HEK293 (cell line): ENCODE measurements around the gene MTARC2.

Experiments used
- CTCF ChIA-PET: fragments of 350-600 bp; formaldehyde crosslinking; extraction: SDS; loops from one replicate; lab custom pipeline; 2021; ENCODE audit warnings: antibody characterized with exemption; lab: Yijun Ruan, JAX
- POLR2A ChIA-PET: fragments of 300-600 bp; formaldehyde crosslinking; extraction: SDS; loops from one replicate; lab custom pipeline; 2020; ENCODE audit warnings: antibody characterized with exemption, inconsistent platforms; lab: Yijun Ruan, JAX
- H3K27ac ChIP-seq: fragments of 200-500 bp; sonication (Bioruptor generic); 2 replicates; pipeline ENCODE4 v1.5.1; 2014; ENCODE audit warnings: low read depth, low read length, control low read depth, inconsistent platforms; ENCODE audit errors: extremely low read depth
- H3K36me3 ChIP-seq, 2 experiments: fragments of 200-500 bp in 1 of 2; sonication (Bioruptor generic) in 1 of 2; 1 replicate in 1 of 2; 2 replicates in 1 of 2; pipeline ENCODE4 v1.5.1; 2014 to 2017; ENCODE audit warnings: inconsistent platforms in 2 of 2, low read length in 2 of 2; ENCODE audit not compliant: control insufficient read depth in 2 of 2, insufficient read depth in 1 of 2
- H3K4me1 ChIP-seq: fragments of 200-500 bp; sonication (Bioruptor generic); 2 replicates; pipeline ENCODE4 v1.5.1; 2014; ENCODE audit warnings: mild to moderate bottlenecking, low read length, inconsistent platforms; ENCODE audit not compliant: control insufficient read depth, insufficient read depth
- H3K4me3 ChIP-seq: 2 replicates; pipeline ENCODE4 v1.5.1; 2011; ENCODE audit warnings: low read depth, mild to moderate bottlenecking, control low read depth, low read length, moderate library complexity
- H3K9me3 ChIP-seq: fragments of 200-500 bp; sonication (Bioruptor generic); 2 replicates; pipeline ENCODE4 v1.5.1; 2014; ENCODE audit warnings: low read depth, low read length, inconsistent platforms; ENCODE audit not compliant: control insufficient read depth, insufficient read depth
- GLIS1 ChIP-seq: fragments of 450-650 bp; formaldehyde crosslinking; IDR thresholded peaks from 2 replicates; pipeline ENCODE4 v1.5.1; 2016; ENCODE audit warnings: missing biosample characterization, missing genetic modification characterization
- KLF1 ChIP-seq: fragments of 450-650 bp; formaldehyde crosslinking; IDR thresholded peaks from 2 replicates; pipeline ENCODE4 v1.5.1; 2016; ENCODE audit warnings: missing biosample characterization, missing genetic modification characterization
- RBAK ChIP-seq: fragments of 450-650 bp; formaldehyde crosslinking; IDR thresholded peaks from 2 replicates; pipeline ENCODE4 v1.5.1; 2016; ENCODE audit warnings: missing biosample characterization, missing genetic modification characterization
- REPIN1 ChIP-seq: fragments of 450-650 bp; formaldehyde crosslinking; IDR thresholded peaks from 2 replicates; pipeline ENCODE4 v1.5.1; 2017; ENCODE audit warnings: missing biosample characterization, missing genetic modification characterization, low read depth
- SCRT1 ChIP-seq: fragments of 450-650 bp; formaldehyde crosslinking; IDR thresholded peaks from 2 replicates; pipeline ENCODE4 v1.5.1; 2016; ENCODE audit warnings: missing biosample characterization, missing genetic modification characterization, borderline replicate concordance
- SP2 ChIP-seq: fragments of 450-650 bp; formaldehyde crosslinking; IDR thresholded peaks from 2 replicates; pipeline ENCODE4 v1.5.1; 2016; ENCODE audit warnings: missing biosample characterization, missing genetic modification characterization
- ZBTB1 ChIP-seq: fragments of 450-650 bp; formaldehyde crosslinking; IDR thresholded peaks from 2 replicates; pipeline ENCODE4 v1.5.1; 2016; ENCODE audit warnings: missing biosample characterization, missing genetic modification characterization
- ZNF10 ChIP-seq: fragments of 450-650 bp; formaldehyde crosslinking; IDR thresholded peaks from 2 replicates; pipeline ENCODE4 v1.5.1; 2017; ENCODE audit warnings: missing biosample characterization, missing genetic modification characterization
- ZNF112 ChIP-seq: fragments of 450-650 bp; formaldehyde crosslinking; IDR thresholded peaks from 2 replicates; pipeline ENCODE4 v1.5.0; 2017; ENCODE audit warnings: missing biosample characterization, missing genetic modification characterization
- ZNF16 ChIP-seq: fragments of 450-650 bp; formaldehyde crosslinking; IDR thresholded peaks from 2 replicates; pipeline ENCODE4 v1.5.1; 2016; ENCODE audit warnings: low read depth, missing biosample characterization, missing genetic modification characterization
- ZNF174 ChIP-seq: fragments of 450-650 bp; formaldehyde crosslinking; IDR thresholded peaks from 2 replicates; pipeline ENCODE4 v1.5.0; 2017; ENCODE audit warnings: missing biosample characterization, mild to moderate bottlenecking, missing genetic modification characterization
- ZNF175 ChIP-seq: fragments of 450-650 bp; formaldehyde crosslinking; IDR thresholded peaks from 2 replicates; pipeline ENCODE4 v1.5.1; 2016; ENCODE audit warnings: missing biosample characterization, missing genetic modification characterization
- ZNF248 ChIP-seq: fragments of 450-650 bp; formaldehyde crosslinking; IDR thresholded peaks from 2 replicates; pipeline ENCODE4 v1.5.1; 2017; ENCODE audit warnings: missing biosample characterization, missing genetic modification characterization
- ZNF426 ChIP-seq: fragments of 450-650 bp; formaldehyde crosslinking; IDR thresholded peaks from 2 replicates; pipeline ENCODE4 v1.5.1; 2017; ENCODE audit warnings: missing biosample characterization, missing genetic modification characterization, mild to moderate bottlenecking, inconsistent platforms, moderate library complexity
- ZNF548 ChIP-seq: fragments of 450-650 bp; formaldehyde crosslinking; IDR thresholded peaks from 2 replicates; pipeline ENCODE4 v1.5.1; 2016; ENCODE audit warnings: missing biosample characterization, missing genetic modification characterization
- ZNF558 ChIP-seq: fragments of 450-650 bp; formaldehyde crosslinking; IDR thresholded peaks from 2 replicates; pipeline ENCODE4 v1.5.1; 2016; ENCODE audit warnings: missing biosample characterization, missing genetic modification characterization
- ZNF561 ChIP-seq: fragments of 450-650 bp; IDR thresholded peaks from 2 replicates; pipeline ENCODE4 v1.5.1; 2018; ENCODE audit warnings: missing biosample characterization, missing genetic modification characterization, borderline replicate concordance
- ZNF610 ChIP-seq: fragments of 450-650 bp; formaldehyde crosslinking; IDR thresholded peaks from 2 replicates; pipeline ENCODE4 v1.5.1; 2016; ENCODE audit warnings: missing biosample characterization, missing genetic modification characterization, borderline replicate concordance
- ZNF623 ChIP-seq: fragments of 450-650 bp; formaldehyde crosslinking; IDR thresholded peaks from 2 replicates; pipeline ENCODE4 v1.5.1; 2016; ENCODE audit warnings: missing biosample characterization, missing genetic modification characterization
- TF ChIP-seq, protein P1 (sequence below): fragments of 450-650 bp; formaldehyde crosslinking; IDR thresholded peaks from 2 replicates; pipeline ENCODE4 v1.5.1; 2016; ENCODE audit warnings: missing biosample characterization, missing genetic modification characterization

MTARC2 gene

DNA sequence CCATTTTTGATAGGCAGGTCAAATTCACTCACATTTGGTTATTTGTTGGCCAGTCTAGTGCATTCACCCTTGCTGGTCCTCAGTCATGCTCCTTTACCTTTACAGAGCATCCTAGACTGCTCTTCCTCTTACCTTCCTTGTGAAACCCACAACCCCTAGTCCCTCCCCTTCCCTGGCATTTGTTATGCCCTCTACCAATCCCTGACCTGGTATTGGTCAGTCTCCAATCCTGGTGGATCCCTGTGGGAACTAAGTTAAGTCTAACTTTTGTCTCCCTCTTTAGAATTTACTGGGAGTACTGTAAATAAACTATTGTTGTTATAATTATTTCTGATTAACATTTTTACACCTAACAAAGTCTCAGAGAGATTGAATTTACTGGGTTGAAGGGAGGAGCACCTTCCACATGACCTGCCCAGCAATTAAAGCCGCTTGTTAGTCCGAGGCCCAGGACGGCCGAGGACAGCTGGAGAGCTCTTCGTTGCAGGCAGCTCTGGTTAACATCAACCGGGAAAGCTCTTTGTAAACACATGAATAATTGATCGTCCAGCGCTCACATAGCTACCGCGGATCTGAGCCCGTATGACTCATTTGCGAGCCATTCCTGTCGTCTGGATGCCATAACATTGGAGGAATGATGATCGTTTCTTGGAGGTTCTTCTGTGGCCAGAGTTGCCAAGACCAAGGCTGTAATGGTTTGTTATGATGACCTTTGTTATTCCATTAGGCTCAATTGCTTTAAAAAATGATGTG lies 70.5 kb downstream of the MTARC2 start:
- CTCF ChIA-PET: interaction anchor here (0.6 to 1.5 kb wide), 5 partner anchors 15 to 691 kb away, joined by 3 to 5 read pairs (median 3); no protein-coding TSS in a partner anchor

DNA sequence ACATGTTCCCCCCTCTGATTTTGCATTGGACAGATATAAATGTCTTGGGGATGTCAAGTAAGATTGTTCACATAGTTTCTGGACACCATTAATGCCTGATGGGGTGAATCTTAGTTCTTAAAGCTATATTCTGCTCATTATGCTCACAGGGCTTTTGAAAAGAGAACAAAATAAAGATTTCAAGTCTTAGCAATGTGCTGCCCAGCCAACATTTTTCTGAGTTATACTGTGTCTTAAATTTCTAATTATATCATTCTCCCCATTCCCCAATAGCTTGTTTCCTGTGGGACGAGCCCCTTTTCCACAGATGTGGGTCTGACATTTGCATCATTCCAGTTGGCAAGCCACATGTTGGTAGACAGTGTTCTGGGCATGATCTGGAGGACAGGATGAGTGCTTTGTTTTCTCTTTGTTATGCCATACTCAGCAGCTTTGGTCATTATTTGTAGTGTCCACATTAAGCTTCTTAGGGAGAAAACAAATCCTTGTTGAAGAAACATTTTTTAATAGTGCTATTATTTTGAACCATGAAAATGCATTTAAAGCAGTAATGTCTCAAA lies 71.4 kb downstream of the MTARC2 start:
- Histone ChIP-seq H3K27ac (no peak overlapping the region), H3K4me3 (no peak overlapping the region), H3K4me1 (no peaks in the 10 kb centered on the region), H3K36me3 (peaks cover 0 to 16% of the 10 kb centered on the region in 2 experiments; a peak in 1 of 3 replicates), H3K9me3 (no peaks in the 10 kb centered on the region)
- CTCF ChIA-PET: interaction anchor here (1.3 to 1.5 kb wide), 2 partner anchors 16 to 690 kb away, joined by 3 to 5 read pairs; no protein-coding TSS in a partner anchor
- TF ChIP-seq ZNF174 (tag by site-specific recombination): no peak
- TF ChIP-seq SCRT1 (tag by site-specific recombination): no peak
- no peak for TF ChIP-seq ZNF548 (tag by site-specific recombination)
- no peak for TF ChIP-seq ZNF10 (tag by site-specific recombination)
- TF ChIP-seq ZNF112 (tag by site-specific recombination): no peak
- TF ChIP-seq ZNF623: no peak
- no peak for TF ChIP-seq RBAK (tag by site-specific recombination)
- no peak for TF ChIP-seq KLF1 (tag by site-specific recombination)
- TF ChIP-seq ZNF426 (tag by site-specific recombination): no peak
- TF ChIP-seq, protein P1, sequence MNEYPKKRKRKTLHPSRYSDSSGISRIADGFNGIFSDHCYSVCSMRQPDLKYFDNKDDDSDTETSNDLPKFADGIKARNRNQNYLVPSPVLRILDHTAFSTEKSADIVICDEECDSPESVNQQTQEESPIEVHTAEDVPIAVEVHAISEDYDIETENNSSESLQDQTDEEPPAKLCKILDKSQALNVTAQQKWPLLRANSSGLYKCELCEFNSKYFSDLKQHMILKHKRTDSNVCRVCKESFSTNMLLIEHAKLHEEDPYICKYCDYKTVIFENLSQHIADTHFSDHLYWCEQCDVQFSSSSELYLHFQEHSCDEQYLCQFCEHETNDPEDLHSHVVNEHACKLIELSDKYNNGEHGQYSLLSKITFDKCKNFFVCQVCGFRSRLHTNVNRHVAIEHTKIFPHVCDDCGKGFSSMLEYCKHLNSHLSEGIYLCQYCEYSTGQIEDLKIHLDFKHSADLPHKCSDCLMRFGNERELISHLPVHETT (tag by site-specific recombination): no peak
- TF ChIP-seq ZNF175 (tag by site-specific recombination): no peak
- no peak for TF ChIP-seq ZNF16 (tag by site-specific recombination)
- TF ChIP-seq SP2 (tag by site-specific recombination): no peak
- no peak for TF ChIP-seq ZNF248
- no peak for TF ChIP-seq REPIN1 (tag by site-specific recombination)
- POLR2A ChIA-PET: no interaction called here

More for the DNA sequence above, 70.5 kb downstream of the MTARC2 start:
- Histone ChIP-seq H3K9me3 (no peaks in the 10 kb centered on the region), H3K36me3 (peaks cover 0 to 20% of the 10 kb centered on the region in 2 experiments; a peak in 1 of 3 replicates), H3K4me1 (no peaks in the 10 kb centered on the region), H3K4me3 (no peak overlapping the region), H3K27ac (no peak overlapping the region)
- TF ChIP-seq ZNF558 (tag by site-specific recombination) (no peak), ZNF561 (tag by site-specific recombination) (no peak), ZBTB1 (no peak), GLIS1 (tag by site-specific recombination) (no peak), ZNF610 (no peak)
- POLR2A ChIA-PET: no interaction called here
